Mesendoderm (in vitro differentiated cells): ENCODE results near the gene KRTAP1-4.

ENCODE experiments used
- DNase-seq: peaks from one replicate; pipeline ENCODE4 v3.0.0; 2013
- H2AK5ac ChIP-seq: 2 replicates; pipeline ENCODE4 v1.6.1; 2013; ENCODE audit warnings: low read length, inconsistent platforms
- H2BK120ac ChIP-seq: 2 replicates; pipeline ENCODE4 v1.6.1; 2013; ENCODE audit warnings: low read depth, mild to moderate bottlenecking, low read length, moderate library complexity, mixed read lengths
- H2BK15ac ChIP-seq: replicated peaks from 2 replicates; pipeline ENCODE4 v1.6.1; 2013; ENCODE audit warnings: low read depth, mild to moderate bottlenecking, moderate library complexity
- H2BK5ac ChIP-seq: 2 replicates; pipeline ENCODE4 v1.6.1; 2013; ENCODE audit warnings: low read length, inconsistent platforms
- H3K18ac ChIP-seq: 2 replicates; pipeline ENCODE4 v1.6.1; 2013; ENCODE audit warnings: mild to moderate bottlenecking, low read length, mixed read lengths
- H3K23ac ChIP-seq: one replicate; pipeline ENCODE4 v1.6.1; 2013; ENCODE audit warnings: low read length
- H3K27ac ChIP-seq: 2 replicates; pipeline ENCODE4 v1.5.1; 2013; ENCODE audit warnings: low read depth, mild to moderate bottlenecking, inconsistent platforms, low read length, moderate library complexity
- H3K27me3 ChIP-seq: 2 replicates; pipeline ENCODE4 v1.6.1; 2013; ENCODE audit warnings: low read length, control low read depth, mild to moderate bottlenecking, inconsistent platforms; ENCODE audit not compliant: insufficient read depth, poor library complexity
- H3K36me3 ChIP-seq: 2 replicates; pipeline ENCODE4 v1.6.1; 2013; ENCODE audit warnings: low read length, inconsistent platforms; ENCODE audit not compliant: control insufficient read depth, insufficient read depth
- H3K4ac ChIP-seq: one replicate; pipeline ENCODE4 v1.6.1; 2013; ENCODE audit warnings: low read depth, mild to moderate bottlenecking, low read length, moderate library complexity
- H3K4me1 ChIP-seq: 2 replicates; pipeline ENCODE4 v1.6.1; 2013; ENCODE audit warnings: low read depth, low read length, inconsistent platforms; ENCODE audit not compliant: control insufficient read depth
- H3K4me2 ChIP-seq: 2 replicates; pipeline ENCODE4 v1.6.1; 2013; ENCODE audit warnings: low read length
- H3K4me3 ChIP-seq: 2 replicates; pipeline ENCODE4 v1.5.1; 2013; ENCODE audit warnings: mild to moderate bottlenecking, low read length
- H3K56ac ChIP-seq: one replicate; pipeline ENCODE4 v1.6.1; 2013; ENCODE audit warnings: low read length
- H3K79me1 ChIP-seq: 2 replicates; pipeline ENCODE4 v1.6.1; 2013; ENCODE audit warnings: low read length, inconsistent platforms
- H3K79me2 ChIP-seq: 2 replicates; pipeline ENCODE4 v1.6.1; 2013; ENCODE audit warnings: mild to moderate bottlenecking, low read length; ENCODE audit not compliant: control insufficient read depth, insufficient read depth
- H3K9ac ChIP-seq: 2 replicates; pipeline ENCODE4 v1.6.1; 2013; ENCODE audit warnings: low read length, inconsistent platforms
- H4K5ac ChIP-seq: one replicate; pipeline ENCODE4 v1.6.1; 2013; ENCODE audit warnings: low read length
- H4K8ac ChIP-seq: one replicate; pipeline ENCODE4 v1.6.1; 2013; ENCODE audit warnings: low read depth, mild to moderate bottlenecking, control low read depth, low read length, moderate library complexity
- WGBS: extraction: QIAGEN DNeasy Blood & Tissue Kit; methylation state at CpG from one replicate; pipeline ENCODE4 v1.1.7; 2013; ENCODE audit warnings: low lambda C conversion rate, missing lambda C conversion rate; ENCODE audit not compliant: insufficient coverage; ENCODE audit errors: extremely low coverage; 5-methylcytosine and 5-hydroxymethylcytosine counted together

Gene KRTAP1-4

GRCh38 chr17:41024697-41025096, 5.3 kb downstream of the KRTAP1-4 start:
- DNase-seq = no peak
- Histone ChIP-seq H3K27me3 (no peaks in the 10 kb centered on the region), H3K79me1 (no peaks in the 10 kb centered on the region), H3K27ac (no peak overlapping the region), H3K4me1 (no peaks in the 10 kb centered on the region), H3K23ac (no peak overlapping the region), H2BK15ac (no peak overlapping the region), H2BK120ac (no peak overlapping the region), H3K18ac (no peak overlapping the region), H2AK5ac (no peak overlapping the region), H4K5ac (no peak overlapping the region), H3K56ac (no peak overlapping the region), H3K9ac (no peak overlapping the region), H3K79me2 (no peaks in the 10 kb centered on the region), H4K8ac (no peak overlapping the region), H3K4me2 (no peak overlapping the region), H3K4ac (no peak overlapping the region), H2BK5ac (no peak overlapping the region), H3K36me3 (no peaks in the 10 kb centered on the region), H3K4me3 (no peak overlapping the region)
- 100% methylated on average over 2 of the region's 3 CpGs for WGBS

- H3K4me2 ChIP-seq = no peak overlapping the region
- H3K9ac ChIP-seq = no peak overlapping the region
- H3K27ac ChIP-seq = no peak overlapping the region
- no peaks in the 10 kb centered on the region for H3K4me1 ChIP-seq
- H3K18ac ChIP-seq = no peak overlapping the region
- H3K4me3 ChIP-seq = no peak overlapping the region
- H4K5ac ChIP-seq = no peak overlapping the region
- H3K27me3 ChIP-seq = no peaks in the 10 kb centered on the region
- H3K79me1 ChIP-seq = no peaks in the 10 kb centered on the region
- no peak overlapping the region for H3K4ac ChIP-seq
- no peaks in the 10 kb centered on the region for H3K36me3 ChIP-seq
- H3K79me2 ChIP-seq = no peaks in the 10 kb centered on the region
- no peak overlapping the region for H3K23ac ChIP-seq
- H2BK15ac ChIP-seq = no peak overlapping the region
- H4K8ac ChIP-seq = no peak overlapping the region
- no peak for DNase-seq
- no peak overlapping the region for H2BK120ac ChIP-seq
- H3K56ac ChIP-seq = no peak overlapping the region
- H2BK5ac ChIP-seq = no peak overlapping the region
- H2AK5ac ChIP-seq = no peak overlapping the region
These were observed 9.7 kb downstream of the KRTAP1-4 start for GRCh38 chr17:41020336-41020735.

- no peaks in the 10 kb centered on the region for H3K27me3 ChIP-seq
- H4K8ac ChIP-seq = no peak overlapping the region
- no peak overlapping the region for H2AK5ac ChIP-seq
- no peak overlapping the region for H3K9ac ChIP-seq
- no peaks in the 10 kb centered on the region for H3K36me3 ChIP-seq
- H3K4ac ChIP-seq = no peak overlapping the region
- no peak overlapping the region for H2BK5ac ChIP-seq
- H2BK120ac ChIP-seq = no peak overlapping the region
- H3K23ac ChIP-seq = no peak overlapping the region
- H3K4me1 ChIP-seq = no peaks in the 10 kb centered on the region
- no peak overlapping the region for H3K27ac ChIP-seq
- H3K18ac ChIP-seq = no peak overlapping the region
- no peak overlapping the region for H4K5ac ChIP-seq
- H3K4me3 ChIP-seq = no peak overlapping the region
- no peak overlapping the region for H3K56ac ChIP-seq
- DNase-seq = no peak
- H3K79me1 ChIP-seq = no peaks in the 10 kb centered on the region
- no peak overlapping the region for H2BK15ac ChIP-seq
- no peaks in the 10 kb centered on the region for H3K79me2 ChIP-seq
- no CpG with 5 or more reads among the region's 3 CpGs for WGBS
- H3K4me2 ChIP-seq = no peak overlapping the region
These were observed 10.6 kb downstream of the KRTAP1-4 start for GRCh38 chr17:41019415-41019814.

GRCh38 chr17:41018541-41018940, 11.5 kb downstream of the KRTAP1-4 start:
- Histone ChIP-seq H4K5ac (no peak overlapping the region), H2BK15ac (no peak overlapping the region), H3K4me3 (no peak overlapping the region), H3K79me2 (no peaks in the 10 kb centered on the region), H3K23ac (no peak overlapping the region), H3K27ac (no peak overlapping the region), H2BK5ac (no peak overlapping the region), H3K79me1 (no peaks in the 10 kb centered on the region), H3K18ac (no peak overlapping the region), H3K4ac (no peak overlapping the region), H3K27me3 (no peaks in the 10 kb centered on the region), H3K4me1 (no peaks in the 10 kb centered on the region), H4K8ac (no peak overlapping the region), H3K9ac (no peak overlapping the region), H3K4me2 (no peak overlapping the region), H3K56ac (no peak overlapping the region), H3K36me3 (no peaks in the 10 kb centered on the region), H2AK5ac (no peak overlapping the region), H2BK120ac (no peak overlapping the region)
- no peak for DNase-seq
- WGBS = no CpG with 5 or more reads among the region's 3 CpGs

GRCh38 chr17:41016578-41017215, 13.3 kb downstream of the KRTAP1-4 start:
- Histone ChIP-seq H3K4me3 (no peak overlapping the region), H3K4ac (no peak overlapping the region), H3K36me3 (no peaks in the 10 kb centered on the region), H3K18ac (no peak overlapping the region), H2BK5ac (no peak overlapping the region), H4K8ac (no peak overlapping the region), H3K4me2 (no peak overlapping the region), H3K27ac (no peak overlapping the region), H2BK15ac (no peak overlapping the region), H3K56ac (no peak overlapping the region), H4K5ac (no peak overlapping the region), H3K79me1 (no peaks in the 10 kb centered on the region), H3K27me3 (no peaks in the 10 kb centered on the region), H2BK120ac (no peak overlapping the region), H2AK5ac (no peak overlapping the region), H3K4me1 (no peaks in the 10 kb centered on the region), H3K79me2 (no peaks in the 10 kb centered on the region), H3K23ac (no peak overlapping the region), H3K9ac (no peak overlapping the region)
- WGBS = no CpG with 5 or more reads among the region's 13 CpGs
- no peak for DNase-seq

- no peaks in the 10 kb centered on the region for H3K4me1 ChIP-seq
- no peak overlapping the region for H3K27ac ChIP-seq
- H3K79me1 ChIP-seq = no peaks in the 10 kb centered on the region
- no peak overlapping the region for H3K4me3 ChIP-seq
- no peak overlapping the region for H3K4me2 ChIP-seq
- H2AK5ac ChIP-seq = no peak overlapping the region
- no peak for DNase-seq
- H3K36me3 ChIP-seq = no peaks in the 10 kb centered on the region
- H4K5ac ChIP-seq = no peak overlapping the region
- no peak overlapping the region for H3K23ac ChIP-seq
- no peak overlapping the region for H3K56ac ChIP-seq
- H3K18ac ChIP-seq = no peak overlapping the region
- H3K4ac ChIP-seq = no peak overlapping the region
- no peak overlapping the region for H2BK120ac ChIP-seq
- H3K9ac ChIP-seq = no peak overlapping the region
- no peak overlapping the region for H2BK5ac ChIP-seq
- no peak overlapping the region for H4K8ac ChIP-seq
- no peaks in the 10 kb centered on the region for H3K27me3 ChIP-seq
- H3K79me2 ChIP-seq = no peaks in the 10 kb centered on the region
- no CpG with 5 or more reads among the region's 7 CpGs for WGBS
- no peak overlapping the region for H2BK15ac ChIP-seq
These were observed 14.5 kb downstream of the KRTAP1-4 start for GRCh38 chr17:41015454-41015853.
